ENCODE data around the gene AKR1B1.

DNA sequence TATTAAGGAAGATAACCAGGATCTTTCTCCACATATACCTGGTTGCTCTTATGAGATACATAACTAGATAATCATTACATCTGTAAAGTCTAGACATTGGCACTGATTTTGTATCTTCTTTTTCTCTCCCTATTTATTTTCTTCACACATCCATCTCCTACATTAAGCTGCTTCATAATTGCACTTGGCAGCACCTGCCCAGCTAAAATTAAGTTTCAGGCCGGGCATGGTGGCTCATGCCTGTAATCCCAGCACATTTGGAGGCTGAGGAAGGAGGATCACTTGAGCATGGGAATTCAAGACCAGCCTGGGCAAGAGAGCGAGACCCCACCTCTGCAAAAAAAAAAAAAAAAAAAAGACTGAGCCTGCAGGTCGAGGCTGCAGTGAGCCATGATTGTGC is 22.3 kb upstream of the AKR1B1 start:
- TF ChIP-seq, protein P1, sequence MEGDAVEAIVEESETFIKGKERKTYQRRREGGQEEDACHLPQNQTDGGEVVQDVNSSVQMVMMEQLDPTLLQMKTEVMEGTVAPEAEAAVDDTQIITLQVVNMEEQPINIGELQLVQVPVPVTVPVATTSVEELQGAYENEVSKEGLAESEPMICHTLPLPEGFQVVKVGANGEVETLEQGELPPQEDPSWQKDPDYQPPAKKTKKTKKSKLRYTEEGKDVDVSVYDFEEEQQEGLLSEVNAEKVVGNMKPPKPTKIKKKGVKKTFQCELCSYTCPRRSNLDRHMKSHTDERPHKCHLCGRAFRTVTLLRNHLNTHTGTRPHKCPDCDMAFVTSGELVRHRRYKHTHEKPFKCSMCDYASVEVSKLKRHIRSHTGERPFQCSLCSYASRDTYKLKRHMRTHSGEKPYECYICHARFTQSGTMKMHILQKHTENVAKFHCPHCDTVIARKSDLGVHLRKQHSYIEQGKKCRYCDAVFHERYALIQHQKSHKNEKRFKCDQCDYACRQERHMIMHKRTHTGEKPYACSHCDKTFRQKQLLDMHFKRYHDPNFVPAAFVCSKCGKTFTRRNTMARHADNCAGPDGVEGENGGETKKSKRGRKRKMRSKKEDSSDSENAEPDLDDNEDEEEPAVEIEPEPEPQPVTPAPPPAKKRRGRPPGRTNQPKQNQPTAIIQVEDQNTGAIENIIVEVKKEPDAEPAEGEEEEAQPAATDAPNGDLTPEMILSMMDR (conservative IDR thresholded peaks at IDR 0.05; ENCODE audit: low read depth, low read length) = no peak
- no peak for TF ChIP-seq EZH2 (IDR thresholded peaks at IDR 0.05; ENCODE audit: borderline replicate concordance, low read depth, low read length, poor library complexity, severe bottlenecking)
